H1 (cell line): Measurements from ENCODE around the gene NFASC. TPM values are rescaled to one million over a fixed set of nuclear protein-coding genes. Genes with fewer than 3 reads are reported as not detected.

Source experiments
- CTCF ChIA-PET: fragments of 300-600 bp; sonication (Branson Sonifier 250); formaldehyde crosslinking; loops from one replicate; lab custom pipeline; 2021; ENCODE audit not compliant: partially characterized antibody; lab: Charles Lee
- POLR2A ChIA-PET: fragments of 300-600 bp; sonication (Branson Sonifier 250); formaldehyde crosslinking; loops from one replicate; lab custom pipeline; 2021; ENCODE audit warnings: inconsistent platforms; ENCODE audit not compliant: partially characterized antibody; lab: Charles Lee
- DNase-seq, 2 experiments: peaks; one replicate each; pipeline versions ENCODE4 v3.0.0 to v3.0.0-alpha.2; 2010 to 2022; ENCODE audit warnings: low spot score in 2 of 2, low read depth in 1 of 2, mixed read lengths in 1 of 2
- FAIRE-seq: peaks from 2 replicates; lab custom pipeline; 2011; peaks lifted over from hg19 to GRCh38; lab: Jason Lieb, UNC
- H2AFZ ChIP-seq: 2 replicates; pipeline ENCODE4 v1.8.1; 2012; ENCODE audit warnings: low read length, inconsistent platforms
- H2AK5ac ChIP-seq: 2 replicates; pipeline ENCODE4 v1.6.1; 2013; ENCODE audit warnings: low read depth, low read length
- H2BK120ac ChIP-seq: replicated peaks from 2 replicates; pipeline ENCODE3; 2013; ENCODE audit warnings: low read depth, low read length, inconsistent platforms
- H2BK12ac ChIP-seq: 2 replicates; pipeline ENCODE4 v1.6.1; 2013; ENCODE audit warnings: low read depth, low read length
- H2BK15ac ChIP-seq: 2 replicates; pipeline ENCODE4 v1.6.1; 2013; ENCODE audit warnings: low read length
- H2BK20ac ChIP-seq: 2 replicates; pipeline ENCODE4 v1.6.1; 2013; ENCODE audit warnings: low read length
- H2BK5ac ChIP-seq: 2 replicates; pipeline ENCODE4 v1.6.1; 2013; ENCODE audit warnings: low read depth, low read length
- H3K14ac ChIP-seq: 2 replicates; pipeline ENCODE4 v1.6.1; 2013; ENCODE audit warnings: inconsistent platforms; ENCODE audit not compliant: insufficient read length
- H3K18ac ChIP-seq: 2 replicates; pipeline ENCODE4 v1.6.1; 2013; ENCODE audit warnings: low read length; ENCODE audit errors: extremely low read depth
- H3K23ac ChIP-seq: 2 replicates; pipeline ENCODE4 v1.6.1; 2013; ENCODE audit warnings: inconsistent platforms; ENCODE audit not compliant: insufficient read length
- H3K23me2 ChIP-seq: 2 replicates; pipeline ENCODE4 v1.6.1; 2013; ENCODE audit warnings: low read depth, low read length
- H3K27ac ChIP-seq: 2 replicates; pipeline ENCODE4 v1.6.1; 2011; ENCODE audit warnings: low read depth, low read length, inconsistent platforms
- H3K27me3 ChIP-seq, 4 experiments: replicated peaks in 1 of 4; 1 replicate in 1 of 4; 2 replicates in 3 of 4; pipeline versions ENCODE4 v1.6.1 to v1.8.1; 2011 to 2013; ENCODE audit warnings: low read length in 3 of 4, mild to moderate bottlenecking in 3 of 4, inconsistent platforms in 2 of 4, mixed read lengths in 2 of 4, moderate library complexity in 1 of 4; ENCODE audit not compliant: control insufficient read depth in 3 of 4, insufficient read depth in 3 of 4; ENCODE audit errors: extremely low read depth in 1 of 4
- H3K36me3 ChIP-seq, 4 experiments: 2 replicates each; pipeline versions ENCODE4 v1.6.1 to v1.8.1; 2011 to 2013; ENCODE audit warnings: mild to moderate bottlenecking in 4 of 4, low read length in 3 of 4, moderate library complexity in 2 of 4, control low read depth in 1 of 4, inconsistent platforms in 1 of 4; ENCODE audit not compliant: insufficient read depth in 4 of 4, control insufficient read depth in 2 of 4
- H3K4ac ChIP-seq: replicated peaks from 2 replicates; pipeline ENCODE3; 2013; ENCODE audit warnings: low read length, low read depth, mixed read lengths, inconsistent platforms; ENCODE audit not compliant: insufficient read length
- H3K4me1 ChIP-seq, 4 experiments: replicated peaks in 1 of 4; 1 replicate in 1 of 4; 2 replicates in 3 of 4; pipeline versions ENCODE4 v1.6.1 to v1.8.1; 2011 to 2013; ENCODE audit warnings: low read length in 3 of 4, inconsistent platforms in 2 of 4, mixed read lengths in 1 of 4; ENCODE audit not compliant: insufficient read depth in 4 of 4, control insufficient read depth in 3 of 4
- H3K4me2 ChIP-seq, 2 experiments: 2 replicates each; pipeline versions ENCODE4 v1.6.1 to v1.8.1; 2011 to 2013; ENCODE audit warnings: low read depth in 2 of 2, low read length in 2 of 2, control low read depth in 1 of 2, inconsistent platforms in 1 of 2, mild to moderate bottlenecking in 1 of 2; ENCODE audit not compliant: insufficient read depth in 1 of 2
- H3K4me3 ChIP-seq, 4 experiments: fragments of 200-600, 300-600 bp in 1 of 4; sonication (generic), shearing (Covaris generic), sonication (Bioruptor Twin) in 1 of 4; 2 replicates each; pipeline versions ENCODE4 v1.5.1 to v1.8.1; 2011 to 2016; ENCODE audit warnings: low read length in 4 of 4, low read depth in 3 of 4, control low read depth in 2 of 4, inconsistent platforms in 2 of 4, mild to moderate bottlenecking in 2 of 4, mixed read lengths in 1 of 4, moderate library complexity in 1 of 4; ENCODE audit not compliant: insufficient read depth in 2 of 4; ENCODE audit errors: extremely low read depth in 1 of 4
- H3K56ac ChIP-seq: replicated peaks from 2 replicates; pipeline ENCODE3; 2013; ENCODE audit warnings: low read depth, mild to moderate bottlenecking, mixed read lengths, low read length, inconsistent platforms; ENCODE audit not compliant: insufficient read length
- H3K79me1 ChIP-seq: 2 replicates; pipeline ENCODE4 v1.6.1; 2013; ENCODE audit warnings: low read depth, low read length, control low read depth
- H3K79me2 ChIP-seq, 2 experiments: 2 replicates each; pipeline versions ENCODE4 v1.6.1 to v1.8.1; 2012 to 2013; ENCODE audit warnings: low read length in 2 of 2, mild to moderate bottlenecking in 2 of 2, inconsistent platforms in 1 of 2; ENCODE audit not compliant: insufficient read depth in 2 of 2, control insufficient read depth in 1 of 2
- H3K9ac ChIP-seq, 4 experiments: replicated peaks in 1 of 4; 1 replicate in 1 of 4; 2 replicates in 3 of 4; pipeline versions ENCODE4 v1.6.1 to v1.8.1; 2011 to 2013; ENCODE audit warnings: low read depth in 3 of 4, low read length in 3 of 4, control low read depth in 2 of 4, mild to moderate bottlenecking in 2 of 4, moderate library complexity in 2 of 4, inconsistent platforms in 1 of 4; ENCODE audit errors: extremely low read depth in 1 of 4
- H3K9me3 ChIP-seq, 2 experiments: 2 replicates each; pipeline versions ENCODE4 v1.6.1 to v1.8.1; 2012 to 2013; ENCODE audit warnings: mild to moderate bottlenecking in 2 of 2, moderate library complexity in 2 of 2, control low read depth in 1 of 2, inconsistent platforms in 1 of 2, low read depth in 1 of 2, low read length in 1 of 2, mixed read lengths in 1 of 2; ENCODE audit not compliant: insufficient read depth in 2 of 2
- H4K20me1 ChIP-seq, 2 experiments: replicated peaks in 1 of 2; 2 replicates each; pipeline versions ENCODE3 to v1.8.1; 2011 to 2013; ENCODE audit warnings: inconsistent platforms in 2 of 2, low read length in 2 of 2, mild to moderate bottlenecking in 1 of 2; ENCODE audit not compliant: insufficient read depth in 2 of 2, control insufficient read depth in 1 of 2
- H4K5ac ChIP-seq: 2 replicates; pipeline ENCODE4 v1.6.1; 2013; ENCODE audit warnings: low read length, low read depth, mixed read lengths, inconsistent platforms; ENCODE audit not compliant: insufficient read length
- H4K8ac ChIP-seq: 2 replicates; pipeline ENCODE4 v1.8.0; 2013; ENCODE audit warnings: mild to moderate bottlenecking, moderate library complexity, low read length, inconsistent platforms; ENCODE audit not compliant: insufficient read depth; ENCODE audit errors: extremely low read depth
- H4K91ac ChIP-seq: replicated peaks from 2 replicates; pipeline ENCODE3; 2013; ENCODE audit warnings: low read length, mixed read lengths, inconsistent platforms; ENCODE audit not compliant: insufficient read length
- EGR1 ChIP-seq: IDR thresholded peaks from 2 replicates; pipeline ENCODE4 v1.6.1; 2011; ENCODE audit warnings: low read depth, low read length, borderline replicate concordance
- SAP30 ChIP-seq: fragments of 300-600 bp; sonication (generic); IDR thresholded peaks from 2 replicates; pipeline ENCODE4 v1.7.1; 2012; ENCODE audit warnings: low read length, moderate library complexity, mild to moderate bottlenecking, inconsistent platforms; ENCODE audit not compliant: insufficient read depth, insufficient replicate concordance
- SRF ChIP-seq: IDR thresholded peaks from 2 replicates; pipeline ENCODE4 v1.6.1; 2011; ENCODE audit warnings: mild to moderate bottlenecking, low read depth, low read length, moderate library complexity
- TAF7 ChIP-seq: optimal IDR thresholded peaks from 2 replicates; pipeline ENCODE3; 2011; ENCODE audit warnings: low read depth, mild to moderate bottlenecking, inconsistent platforms, low read length, moderate library complexity, borderline replicate concordance
- ZNF274 ChIP-seq: IDR thresholded peaks from 2 replicates; pipeline ENCODE4 v1.7.0; 2012; ENCODE audit warnings: low read length, borderline replicate concordance; ENCODE audit errors: extremely low read depth
- WGBS, 2 experiments: shearing (Covaris generic) in 1 of 2; methylation state at CpG; one replicate each; pipeline versions ENCODE4 v1.1.6 to v1.1.7; 2013 to 2015; ENCODE audit warnings: low lambda C conversion rate in 2 of 2, mixed read lengths in 2 of 2, inconsistent platforms in 1 of 2, low coverage in 1 of 2, missing lambda C conversion rate in 1 of 2; ENCODE audit not compliant: insufficient replicate concordance in 2 of 2, insufficient coverage in 1 of 2, insufficient read length in 1 of 2; ENCODE audit errors: extremely low coverage in 1 of 2, missing lambda C conversion rate in 1 of 2; 5-methylcytosine and 5-hydroxymethylcytosine counted together
- polyA plus RNA-seq, 7 experiments: library from polyadenylated mRNA; depleted of rRNA in 3 of 7; stranded (reverse) in 5 of 7; unstranded in 2 of 7; fragments of >200 nt in 5 of 7; fragments of 200-250 nt in 2 of 7; gene quantifications; 1 replicate in 5 of 7; 2 replicates in 1 of 7; 4 replicates in 1 of 7; pipeline versions ENCODE4 v1.2.1 to v1.2.3, GENCODE V29; 2011 to 2013; ENCODE audit warnings: missing spikeins in 2 of 7, mixed read lengths in 2 of 7
- total RNA-seq: library from RNA; stranded (reverse); fragmentation: NEBNext Ultra II Directional; extraction: Animal tissue kit (Norgen Biotek cat#: 25700); gene quantifications from 2 replicates; pipeline ENCODE4 v1.2.1, GENCODE V29; 2021

Gene NFASC
- total and polyA plus RNA-seq, 2 of the 8 experiments (the other 6 are each of a cell fraction or from before 2014, with no cell fraction given), result 5.0 to 15.2 TPM

- Histone ChIP-seq H3K36me3 (no peaks in the 10 kb centered on the region), H3K27me3 (no peaks in the 10 kb centered on the region), H4K20me1 (no peaks in the 10 kb centered on the region), H3K14ac (peak overlapping the region; percentile 24), H3K27ac (no peak overlapping the region), H4K5ac (no peak overlapping the region), H2BK15ac (no peak overlapping the region), H4K91ac (no peak overlapping the region), H3K56ac (no peak overlapping the region), H3K9me3 (no peaks in the 10 kb centered on the region), H3K79me1 (no peaks in the 10 kb centered on the region), H3K4ac (no peak overlapping the region), H3K23me2 (no peaks in the 10 kb centered on the region), H3K4me3 (no peak overlapping the region), H2AFZ (no peak overlapping the region), H2BK120ac (no peak overlapping the region), H3K23ac (no peak overlapping the region), H2AK5ac (no peak overlapping the region), H3K4me1 (0 out of 7 replicates have a peak, but pooled peaks cover 0 to 3% (median 0%) of the 10 kb centered on the region in 4 experiments), H2BK5ac (no peak overlapping the region), H3K79me2 (no peaks in the 10 kb centered on the region), H4K8ac (no peak overlapping the region), H3K9ac (no peak overlapping the region), H3K18ac (no peak overlapping the region), H3K4me2 (no peak overlapping the region), H2BK12ac (no peak overlapping the region), H2BK20ac (no peak overlapping the region)
- ChIA-PET POLR2A (interaction anchor here (0.6 kb wide), 1 partner anchor 1622 kb away, joined by 4 read pairs; no protein-coding TSS in a partner anchor), CTCF (interaction anchor here (0.6 to 1.5 kb wide), 2 partner anchors 324 to 554 kb away, joined by 3 read pairs; no protein-coding TSS in a partner anchor)
- WGBS, 2 experiments, result 86% methylated on average over 8 of the region's 8 CpGs; no CpG with 5 or more reads in 1 of the 2 experiments
- FAIRE-seq, result no peak
- DNase-seq, result no peak
- TF ChIP-seq SRF (no peak), ZNF274 (no peak), TAF7 (no peak), SAP30 (no peak), EGR1 (no peak)
These were observed 19.2 kb downstream of the NFASC start for GRCh38 chr1:204889681-204890383.
